Measurements from ENCODE around the gene RPS6KA2. TPM values are rescaled to one million over a fixed set of nuclear protein-coding genes. Genes with fewer than 3 reads are reported as not detected.
A peak's percentile ranks its signal among the peaks of the same experiment; 100 is the strongest.

RPS6KA2 gene
- total RNA-seq, 4 donors from 2014 or later = 64.9 to 101 (median 81.6) TPM

GRCh38 chr6:166591961-166592520 is 35.0 kb downstream of the RPS6KA2 start:
- WGBS, 2 donors = 92 to 93% methylated on average over 7 of the region's 7 CpGs
- TF ChIP-seq, protein P1, sequence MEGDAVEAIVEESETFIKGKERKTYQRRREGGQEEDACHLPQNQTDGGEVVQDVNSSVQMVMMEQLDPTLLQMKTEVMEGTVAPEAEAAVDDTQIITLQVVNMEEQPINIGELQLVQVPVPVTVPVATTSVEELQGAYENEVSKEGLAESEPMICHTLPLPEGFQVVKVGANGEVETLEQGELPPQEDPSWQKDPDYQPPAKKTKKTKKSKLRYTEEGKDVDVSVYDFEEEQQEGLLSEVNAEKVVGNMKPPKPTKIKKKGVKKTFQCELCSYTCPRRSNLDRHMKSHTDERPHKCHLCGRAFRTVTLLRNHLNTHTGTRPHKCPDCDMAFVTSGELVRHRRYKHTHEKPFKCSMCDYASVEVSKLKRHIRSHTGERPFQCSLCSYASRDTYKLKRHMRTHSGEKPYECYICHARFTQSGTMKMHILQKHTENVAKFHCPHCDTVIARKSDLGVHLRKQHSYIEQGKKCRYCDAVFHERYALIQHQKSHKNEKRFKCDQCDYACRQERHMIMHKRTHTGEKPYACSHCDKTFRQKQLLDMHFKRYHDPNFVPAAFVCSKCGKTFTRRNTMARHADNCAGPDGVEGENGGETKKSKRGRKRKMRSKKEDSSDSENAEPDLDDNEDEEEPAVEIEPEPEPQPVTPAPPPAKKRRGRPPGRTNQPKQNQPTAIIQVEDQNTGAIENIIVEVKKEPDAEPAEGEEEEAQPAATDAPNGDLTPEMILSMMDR (IDR thresholded peaks at IDR 0.05) = no peak
- TF ChIP-seq POLR2A (IDR thresholded peaks at IDR 0.05) = no peak
- intact Hi-C loops (cut with DNase I) = no loop called here
- Histone ChIP-seq H3K9me3 (no peaks in the 10 kb centered on the region), H3K4me1 (peaks cover 31 to 42% of the 10 kb centered on the region in 2 donors), H3K4me3 (replicated peaks in 1 of 3) (no peak overlapping the region), H3K27me3 (no peaks in the 10 kb centered on the region), H3K36me3 (no peaks in the 10 kb centered on the region), H3K27ac (no peak overlapping the region)
- DNase-seq = no peak

- no peaks in the 10 kb centered on the region for H3K9me3 ChIP-seq
- no peak for TF ChIP-seq POLR2A (IDR thresholded peaks at IDR 0.05)
- TF ChIP-seq, protein P1 (IDR thresholded peaks at IDR 0.05) = no peak
- no peaks in the 10 kb centered on the region for H3K36me3 ChIP-seq
- no peak for DNase-seq
- 94% methylated on average over 11 of the region's 11 CpGs for whole genome bisulfite sequencing, 2 donors
- H3K4me1 ChIP-seq = peaks cover 30 to 32% of the 10 kb centered on the region in 2 donors
- no peak overlapping the region for H3K4me3 ChIP-seq (replicated peaks in 1 of 3)
- no peaks in the 10 kb centered on the region for H3K27me3 ChIP-seq
- H3K27ac ChIP-seq = no peak overlapping the region
- intact Hi-C loops (cut with DNase I) = no loop called here
Measured at GRCh38 chr6:166591026-166591425, 36.0 kb downstream of the RPS6KA2 start.

GRCh38 chr6:166589786-166590574 is 37.1 kb downstream of the RPS6KA2 start:
- Histone ChIP-seq H3K4me1 (peaks cover 21 to 22% of the 10 kb centered on the region in 2 donors), H3K4me3 (replicated peaks in 1 of 3) (no peak overlapping the region), H3K36me3 (no peaks in the 10 kb centered on the region), H3K27ac (peak overlapping the region in 1 of 3 donors; percentile 34), H3K27me3 (no peaks in the 10 kb centered on the region), H3K9me3 (no peaks in the 10 kb centered on the region)
- DNase-seq = no peak
- 73 to 84% methylated on average over 8 of the region's 8 CpGs for WGBS, 2 donors
- intact Hi-C loops (cut with DNase I) = no loop called here
- TF ChIP-seq, protein P1 (IDR thresholded peaks at IDR 0.05) = no peak
- TF ChIP-seq POLR2A (IDR thresholded peaks at IDR 0.05) = no peak

DNA sequence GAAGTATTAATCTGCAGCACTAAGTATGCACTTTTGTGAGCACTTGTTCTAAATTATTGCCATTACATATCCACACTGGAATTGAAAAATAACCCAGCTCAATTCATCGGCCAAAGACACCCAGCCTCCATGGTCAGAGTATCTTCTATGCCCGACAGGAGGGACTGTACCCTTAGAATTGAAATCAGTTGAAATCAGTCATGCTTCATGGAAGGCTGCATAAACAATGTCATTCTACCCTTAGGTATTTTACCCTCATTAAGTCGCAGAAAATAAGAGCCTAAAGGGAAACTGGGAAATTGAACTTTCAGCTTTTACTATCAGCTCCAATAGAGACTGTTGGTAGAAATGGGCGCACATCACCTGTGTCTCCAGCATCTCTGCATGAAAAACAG is 37.7 kb downstream of the RPS6KA2 start:
- Histone ChIP-seq H3K4me1 (peaks cover 17 to 18% of the 10 kb centered on the region in 2 donors), H3K4me3 (replicated peaks in 1 of 3) (no peak overlapping the region), H3K27ac (peak overlapping the region in 2 of 3 donors; percentile 25 to 34), H3K27me3 (no peaks in the 10 kb centered on the region), H3K36me3 (no peaks in the 10 kb centered on the region), H3K9me3 (no peaks in the 10 kb centered on the region)
- intact Hi-C loops (cut with DNase I) = no loop called here
- 49 to 51% methylated on average over 4 of the region's 4 CpGs for WGBS, 2 donors
- DNase-seq = no peak
- TF ChIP-seq, protein P1 (IDR thresholded peaks at IDR 0.05) = peak in 2 of 6 experiments; percentile 15 to 22
- no peak for TF ChIP-seq POLR2A (IDR thresholded peaks at IDR 0.05)
